GM18951 (cell line): ENCODE measurements around the gene MLC1.

ENCODE experiments used
- POLR2A ChIP-seq: IDR thresholded peaks from 4 replicates; pipeline ENCODE4 v1.6.1; 2011; ENCODE audit warnings: mild to moderate bottlenecking; ENCODE audit not compliant: insufficient read length, insufficient read depth; ENCODE audit errors: extremely low read depth
- in situ Hi-C: fragments of 300-500 bp; cut with MboI; formaldehyde crosslinking; loops from one replicate; pipeline ENCODE4 v1.12.0; 2022; ENCODE audit warnings: low sequenced_read_pairs, mixed read lengths, inconsistent platforms; ENCODE audit not compliant: unreplicated experiment

MLC1 gene

GRCh38 chr22:50040717-50041116 is 44.5 kb downstream of the MLC1 start:
- in situ Hi-C loops: loop anchor here (25.0 kb wide), 1 partner anchor 278 kb away; no protein-coding TSS in a partner anchor
- TF ChIP-seq POLR2A: no peak

GRCh38 chr22:50039669-50040443 is 45.4 kb downstream of the MLC1 start:
- TF ChIP-seq POLR2A: no peak
- in situ Hi-C loops: loop anchor here (25.0 kb wide), 1 partner anchor 278 kb away; no protein-coding TSS in a partner anchor

GRCh38 chr22:50035976-50036724 is 49.1 kb downstream of the MLC1 start:
- TF ChIP-seq POLR2A: no peak
- in situ Hi-C loops: loop anchor here (25.0 kb wide), 1 partner anchor 274 kb away; no protein-coding TSS in a partner anchor

GRCh38 chr22:50035131-50035881 is 49.9 kb downstream of the MLC1 start:
- in situ Hi-C loops: loop anchor here (25.0 kb wide), 1 partner anchor 273 kb away; no protein-coding TSS in a partner anchor
- TF ChIP-seq POLR2A: no peak

GRCh38 chr22:50034126-50035081 is 50.8 kb downstream of the MLC1 start:
- TF ChIP-seq POLR2A: no peak
- in situ Hi-C loops: loop anchor here (5.0 to 25.0 kb wide), 2 partner anchors 102 to 272 kb away; no protein-coding TSS in a partner anchor

- in situ Hi-C loops: loop anchor here (5.0 to 25.0 kb wide), 2 partner anchors 101 to 271 kb away; no protein-coding TSS in a partner anchor
- no peak for TF ChIP-seq POLR2A
These were observed 52.2 kb downstream of the MLC1 start for GRCh38 chr22:50032941-50033601.

GRCh38 chr22:50032109-50032871 is 52.9 kb downstream of the MLC1 start:
- in situ Hi-C loops: loop anchor here (5.0 to 25.0 kb wide), 2 partner anchors 100 to 270 kb away; no protein-coding TSS in a partner anchor

GRCh38 chr22:50031189-50032091 is 53.8 kb downstream of the MLC1 start:
- no peak for TF ChIP-seq POLR2A
- in situ Hi-C loops: loop anchor here (5.0 to 25.0 kb wide), 2 partner anchors 99 to 269 kb away; no protein-coding TSS in a partner anchor

More at GRCh38 chr22:50032109-50032871, 52.9 kb downstream of the MLC1 start:
- TF ChIP-seq POLR2A: no peak

GRCh38 chr22:50030297-50031188 is 54.7 kb downstream of the MLC1 start:
- in situ Hi-C loops: loop anchor here (5.0 to 25.0 kb wide), 2 partner anchors 98 to 268 kb away; no protein-coding TSS in a partner anchor
- no peak for TF ChIP-seq POLR2A
